AG20443 (cell line): ENCODE measurements around the gene MACROD1.
"Not testable (repeated sequence)": the region's sequence is repeated elsewhere in the genome, so short reads cannot be mapped to it uniquely, and the experiment has no call there.

Source experiments
- DNase-seq: peaks from one replicate; pipeline ENCODE4 v3.0.0; 2012; ENCODE audit warnings: low spot score, mixed read lengths

The MACROD1 gene

GRCh38 chr11:64185175-64185692, 19.3 kb upstream of the MACROD1 start:
- DNase-seq, result peak; percentile 84

- DNase-seq, result no peak
Measured at GRCh38 chr11:64183890-64184289, 18.0 kb upstream of the MACROD1 start.

GRCh38 chr11:64181506-64182411, 15.8 kb upstream of the MACROD1 start:
- DNase-seq, result peak; percentile 94

- no peak for DNase-seq
Measured at GRCh38 chr11:64180891-64181290, 15.0 kb upstream of the MACROD1 start.

GRCh38 chr11:64178951-64179639, 13.2 kb upstream of the MACROD1 start:
- no peak for DNase-seq

- no peak for DNase-seq
Measured at GRCh38 chr11:64178203-64178602, 12.3 kb upstream of the MACROD1 start.

- DNase-seq, result no peak
Measured at GRCh38 chr11:64176751-64177150, 10.8 kb upstream of the MACROD1 start.

GRCh38 chr11:64173616-64174355, 7.9 kb upstream of the MACROD1 start:
- no peak for DNase-seq

GRCh38 chr11:64170419-64170818, 4.5 kb upstream of the MACROD1 start:
- no peak for DNase-seq

GRCh38 chr11:64165481-64165841, 452 bp downstream of the MACROD1 start:
- DNase-seq, result no peak

GRCh38 chr11:64164392-64165312, 1.3 kb downstream of the MACROD1 start:
- DNase-seq, result no peak

- no peak for DNase-seq
Measured at GRCh38 chr11:64163951-64164350, 2.0 kb downstream of the MACROD1 start.

- DNase-seq, result not testable (repeated sequence)
Measured at GRCh38 chr11:64162769-64163168, 3.1 kb downstream of the MACROD1 start.

GRCh38 chr11:64161037-64161436, 4.9 kb downstream of the MACROD1 start:
- DNase-seq, result no peak

- DNase-seq, result no peak
Measured at GRCh38 chr11:64157631-64158394, 8.1 kb downstream of the MACROD1 start.

GRCh38 chr11:64156235-64157011, 9.5 kb downstream of the MACROD1 start:
- no peak for DNase-seq

- DNase-seq, result no peak
Measured at GRCh38 chr11:64153812-64154211, 12.1 kb downstream of the MACROD1 start.

- peak; percentile 97 for DNase-seq
Measured at GRCh38 chr11:64152841-64153691, 12.8 kb downstream of the MACROD1 start.

- DNase-seq, result no peak
Measured at GRCh38 chr11:64151337-64151736, 14.6 kb downstream of the MACROD1 start.
